Type B pancreatic cell (in vitro differentiated cells): ENCODE data around the gene RNF10. TPM values are rescaled to one million over a fixed set of nuclear protein-coding genes. Genes with fewer than 3 reads are reported as not detected.
"Not testable (repeated sequence)": the region's sequence is repeated elsewhere in the genome, so short reads cannot be mapped to it uniquely, and the experiment has no call there.

Experiments
- DNase-seq: peaks from one replicate; pipeline ENCODE4 v3.0.0; 2021; ENCODE audit warnings: mixed read lengths; ENCODE audit not compliant: unreplicated experiment; ENCODE audit errors: extremely low spot score
- H3K27ac Mint-ChIP-seq: 2 replicates; pipeline ENCODE4 v1.8.0; 2021; ENCODE audit warnings: mild to moderate bottlenecking, mixed read lengths
- H3K27me3 Mint-ChIP-seq: 2 replicates; pipeline ENCODE4 v1.8.0; 2021; ENCODE audit warnings: mixed read lengths
- H3K36me3 Mint-ChIP-seq: 2 replicates; pipeline ENCODE4 v1.8.0; 2021; ENCODE audit warnings: mixed read lengths
- H3K4me1 Mint-ChIP-seq: one replicate; pipeline ENCODE4 v1.8.0; 2021; ENCODE audit warnings: mixed read lengths; ENCODE audit not compliant: unreplicated experiment
- H3K4me3 Mint-ChIP-seq: 2 replicates; pipeline ENCODE4 v1.8.0; 2021; ENCODE audit warnings: mild to moderate bottlenecking, mixed read lengths
- H3K9me3 Mint-ChIP-seq: 2 replicates; pipeline ENCODE4 v1.8.0; 2021; ENCODE audit warnings: mixed read lengths
- total RNA-seq: library from RNA; stranded (reverse); gene quantifications from 2 replicates; pipeline ENCODE4 v1.2.1, GENCODE V29; 2021; ENCODE audit warnings: low replicate concordance
- TF ChIP-seq, protein P1 (sequence below): fragments of 200-600 bp; sonication (generic); conservative IDR thresholded peaks from 2 replicates; pipeline ENCODE4 v1.5.0; 2021; ENCODE audit warnings: antibody characterized with exemption, mild to moderate bottlenecking

Gene RNF10
- total RNA-seq, 1 donor from 2014 or later = 188 TPM

DNA sequence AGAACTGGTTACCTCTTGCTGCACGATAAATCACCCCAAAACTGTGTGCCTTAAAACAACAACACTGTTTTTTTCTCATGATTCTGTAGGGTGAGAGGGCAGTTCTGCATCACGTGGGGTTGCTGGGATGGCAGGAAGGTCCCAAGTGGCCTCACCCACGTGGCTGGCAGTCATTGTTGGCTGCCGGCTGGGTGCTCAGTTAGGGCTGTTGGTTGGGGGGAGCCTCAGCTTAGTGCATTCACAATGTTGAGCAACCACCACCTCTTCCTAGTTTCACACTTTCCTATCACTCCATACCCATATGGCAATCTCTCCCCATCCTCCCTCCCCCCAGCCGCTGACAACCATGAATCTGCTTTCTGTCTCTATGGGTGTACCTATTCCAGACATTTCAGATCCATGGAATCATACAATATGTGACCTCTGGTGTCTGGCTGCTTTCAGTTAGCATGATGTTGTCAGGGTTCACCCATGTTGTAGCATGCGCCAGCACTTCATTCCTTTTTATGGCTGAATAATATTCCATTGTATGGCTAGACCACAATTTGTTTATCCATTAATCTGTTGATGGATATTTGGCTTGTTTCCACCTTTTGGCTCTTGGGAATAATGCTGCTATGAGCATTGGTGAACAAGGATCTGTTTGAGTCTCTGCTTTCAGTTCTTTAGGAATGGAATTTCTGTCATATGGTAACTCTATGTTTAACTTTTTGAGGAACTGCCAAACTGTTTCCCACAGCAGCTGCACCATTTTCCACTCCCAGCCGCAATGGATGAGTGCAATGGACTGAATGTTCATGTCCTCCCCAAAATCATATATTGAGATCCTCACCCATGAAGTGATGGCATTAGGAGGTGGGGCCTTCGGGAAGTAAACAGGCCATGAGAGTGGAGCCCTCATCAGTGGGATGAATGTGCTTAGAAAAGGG, 58.2 kb downstream of the RNF10 start:
- no peaks in the 10 kb centered on the region for H3K36me3 Mint-ChIP-seq
- no peaks in the 10 kb centered on the region for H3K9me3 Mint-ChIP-seq
- no peak overlapping the region for H3K27ac Mint-ChIP-seq
- peaks cover 14% of the 10 kb centered on the region for H3K27me3 Mint-ChIP-seq
- no peak for DNase-seq
- no peaks in the 10 kb centered on the region for H3K4me1 Mint-ChIP-seq
- no peak overlapping the region for H3K4me3 Mint-ChIP-seq
- TF ChIP-seq, protein P1, sequence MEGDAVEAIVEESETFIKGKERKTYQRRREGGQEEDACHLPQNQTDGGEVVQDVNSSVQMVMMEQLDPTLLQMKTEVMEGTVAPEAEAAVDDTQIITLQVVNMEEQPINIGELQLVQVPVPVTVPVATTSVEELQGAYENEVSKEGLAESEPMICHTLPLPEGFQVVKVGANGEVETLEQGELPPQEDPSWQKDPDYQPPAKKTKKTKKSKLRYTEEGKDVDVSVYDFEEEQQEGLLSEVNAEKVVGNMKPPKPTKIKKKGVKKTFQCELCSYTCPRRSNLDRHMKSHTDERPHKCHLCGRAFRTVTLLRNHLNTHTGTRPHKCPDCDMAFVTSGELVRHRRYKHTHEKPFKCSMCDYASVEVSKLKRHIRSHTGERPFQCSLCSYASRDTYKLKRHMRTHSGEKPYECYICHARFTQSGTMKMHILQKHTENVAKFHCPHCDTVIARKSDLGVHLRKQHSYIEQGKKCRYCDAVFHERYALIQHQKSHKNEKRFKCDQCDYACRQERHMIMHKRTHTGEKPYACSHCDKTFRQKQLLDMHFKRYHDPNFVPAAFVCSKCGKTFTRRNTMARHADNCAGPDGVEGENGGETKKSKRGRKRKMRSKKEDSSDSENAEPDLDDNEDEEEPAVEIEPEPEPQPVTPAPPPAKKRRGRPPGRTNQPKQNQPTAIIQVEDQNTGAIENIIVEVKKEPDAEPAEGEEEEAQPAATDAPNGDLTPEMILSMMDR = no peak

DNA sequence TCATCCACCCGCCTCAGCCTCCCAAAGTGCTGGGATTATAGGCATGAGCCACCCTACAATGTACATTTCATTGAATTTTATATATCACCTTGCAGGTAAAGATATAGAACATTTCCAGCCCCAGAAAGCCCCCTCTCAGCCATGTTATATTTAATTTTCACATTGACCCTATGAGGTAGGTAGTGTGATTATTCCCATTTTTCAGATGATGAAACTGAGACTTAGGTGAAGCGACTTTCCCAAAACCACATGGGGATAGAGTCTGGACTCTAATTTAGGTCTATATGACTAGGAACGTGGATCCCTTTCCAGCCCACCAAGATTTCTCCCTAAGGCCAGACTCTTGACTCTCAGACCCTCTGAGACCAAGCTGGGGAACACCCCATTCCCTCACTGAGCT, 62.7 kb downstream of the RNF10 start:
- H3K9me3 Mint-ChIP-seq = no peaks in the 10 kb centered on the region
- no peak for DNase-seq
- TF ChIP-seq, protein P1 = no peak

DNA sequence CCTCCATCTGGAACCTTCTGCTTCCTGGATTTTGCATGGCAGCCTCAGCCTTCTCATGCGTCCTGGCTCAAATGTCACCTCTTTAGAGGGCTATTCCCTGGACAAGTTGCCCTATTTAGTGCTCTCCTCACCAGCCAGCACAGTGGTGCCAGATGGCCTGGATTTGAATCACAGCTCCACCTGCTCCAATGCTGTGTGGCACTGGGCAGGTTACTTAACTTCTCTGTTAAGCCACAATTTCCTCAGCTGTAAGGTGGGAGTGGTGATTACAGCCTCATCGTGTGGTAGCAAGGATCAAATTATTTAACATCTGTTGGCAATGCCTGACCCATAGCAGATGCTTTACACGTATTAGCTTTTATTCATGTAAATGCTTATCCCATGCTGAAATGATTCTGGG, 63.7 kb downstream of the RNF10 start:
- Mint-ChIP-seq H3K4me1 (no peaks in the 10 kb centered on the region), H3K27ac (peak overlapping the region; percentile 48), H3K4me3 (no peak overlapping the region)

More for the DNA sequence above, 62.7 kb downstream of the RNF10 start:
- Mint-ChIP-seq H3K27me3 (peaks cover 29% of the 10 kb centered on the region), H3K27ac (no peak overlapping the region), H3K4me1 (no peaks in the 10 kb centered on the region), H3K4me3 (no peak overlapping the region), H3K36me3 (no peaks in the 10 kb centered on the region)

DNA sequence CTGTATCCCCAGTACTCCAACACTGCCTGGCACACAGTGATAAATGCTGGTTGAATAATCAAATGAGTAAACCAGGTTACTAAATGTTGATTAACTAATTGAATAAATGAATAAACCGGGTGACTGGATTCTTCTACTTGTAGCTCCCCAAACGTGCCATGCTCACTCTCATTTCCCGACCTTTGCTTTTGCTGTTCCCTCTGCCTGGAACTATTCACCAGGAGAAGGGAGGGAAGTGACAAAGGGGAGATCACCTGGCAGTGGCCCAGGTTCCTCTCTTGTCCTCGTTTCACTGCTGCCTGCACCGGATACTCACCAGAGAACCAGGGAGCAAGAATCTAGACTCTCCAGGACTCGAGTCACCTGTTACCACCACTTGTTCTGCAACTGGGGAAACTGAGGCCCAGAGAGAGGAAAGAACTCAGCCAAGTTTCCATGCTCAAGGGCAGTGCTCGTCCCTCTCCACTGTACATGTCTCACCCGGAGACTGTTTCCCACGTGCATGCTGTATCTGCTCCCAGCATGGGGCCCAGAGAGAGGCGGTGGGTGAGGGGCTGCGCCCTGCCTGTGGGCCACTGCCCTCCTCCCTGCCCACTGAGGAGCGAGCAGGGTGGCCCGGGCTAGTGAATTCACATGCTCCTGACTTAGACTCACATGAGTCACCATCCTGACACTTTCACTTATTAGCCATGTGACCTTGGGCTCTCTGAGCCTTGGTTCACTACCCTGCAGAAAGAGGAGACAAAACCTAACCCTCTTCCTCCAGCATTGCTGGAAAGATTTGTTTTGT, 64.7 kb downstream of the RNF10 start:
- no peak overlapping the region for H3K4me3 Mint-ChIP-seq
- no peaks in the 10 kb centered on the region for H3K9me3 Mint-ChIP-seq
- DNase-seq = no peak
- no peaks in the 10 kb centered on the region for H3K36me3 Mint-ChIP-seq
- TF ChIP-seq, protein P1 = no peak
- H3K4me1 Mint-ChIP-seq = no peaks in the 10 kb centered on the region
- H3K27ac Mint-ChIP-seq = no peak overlapping the region
- H3K27me3 Mint-ChIP-seq = peaks cover 28% of the 10 kb centered on the region

More for the DNA sequence above, 63.7 kb downstream of the RNF10 start:
- DNase-seq = no peak
- Mint-ChIP-seq H3K36me3 (no peaks in the 10 kb centered on the region), H3K9me3 (no peaks in the 10 kb centered on the region), H3K27me3 (peaks cover 28% of the 10 kb centered on the region)
- TF ChIP-seq, protein P1 = no peak

DNA sequence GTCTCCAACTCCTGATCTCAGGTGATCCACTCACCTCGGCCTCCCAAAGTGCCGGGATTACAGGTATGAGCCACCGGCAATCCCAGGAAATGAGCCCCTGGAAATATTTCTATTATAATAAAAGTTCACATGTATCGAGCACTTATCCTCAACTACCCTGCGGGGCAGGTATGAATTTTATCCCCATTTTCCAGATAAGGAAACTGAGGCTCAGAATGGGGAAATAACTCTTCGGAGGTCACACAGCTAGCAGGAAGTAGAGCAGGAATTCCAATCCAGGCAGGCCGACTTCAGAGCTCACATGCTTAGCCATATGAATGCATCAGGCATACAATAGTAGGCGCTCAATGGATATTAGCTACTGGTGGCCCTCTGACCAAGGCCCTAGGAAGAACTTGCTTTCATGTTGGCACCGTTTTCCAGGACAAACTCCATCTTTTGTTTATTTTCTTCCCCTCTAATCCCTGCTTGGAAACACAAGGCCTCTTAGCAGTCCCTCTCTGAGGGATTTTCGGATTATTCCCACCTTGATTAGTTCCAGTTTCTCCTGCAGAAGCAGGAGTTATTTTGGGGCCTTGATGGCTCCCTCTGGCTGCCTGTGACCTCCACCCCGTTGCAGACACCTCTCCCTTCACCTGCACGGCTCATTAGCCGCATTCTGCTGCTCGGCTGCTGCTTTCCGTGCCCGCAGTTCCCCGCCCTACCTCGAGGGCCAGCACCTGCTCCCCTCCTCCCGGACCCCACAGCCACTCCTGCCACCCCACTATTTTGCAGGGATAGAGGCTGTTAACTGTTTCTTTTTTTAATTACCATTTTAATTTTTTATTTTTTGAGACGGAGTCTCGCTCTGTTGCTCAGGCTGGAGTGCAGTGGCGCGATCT, 65.8 kb downstream of the RNF10 start:
- Mint-ChIP-seq H3K9me3 (no peaks in the 10 kb centered on the region), H3K27me3 (peaks cover 27% of the 10 kb centered on the region), H3K27ac (no peak overlapping the region), H3K4me1 (no peaks in the 10 kb centered on the region), H3K36me3 (no peaks in the 10 kb centered on the region), H3K4me3 (no peak overlapping the region)
- TF ChIP-seq, protein P1 = peak; percentile 35
- DNase-seq = no peak

DNA sequence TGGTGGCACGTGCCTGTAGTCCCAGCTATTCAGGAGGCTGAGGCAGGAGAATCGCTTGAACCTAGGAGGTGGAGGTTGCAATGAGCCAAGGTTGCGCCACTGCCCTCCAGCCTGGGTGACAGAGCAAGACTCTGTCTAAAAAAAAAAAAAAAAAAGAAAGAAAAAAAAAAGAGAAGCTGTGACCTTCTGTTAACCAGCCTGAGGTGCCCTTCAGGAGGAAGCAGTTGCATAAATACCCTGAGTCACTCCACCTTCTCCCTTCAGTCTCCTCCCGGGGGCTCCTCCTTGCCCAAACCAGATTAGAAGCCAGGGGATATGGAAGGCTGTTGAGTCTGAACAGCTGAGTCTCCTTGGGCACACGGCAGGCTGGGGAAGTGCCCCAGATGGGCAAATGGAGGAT, 68.3 kb downstream of the RNF10 start:
- not testable (repeated sequence) for H3K9me3 Mint-ChIP-seq, DNase-seq, H3K27ac Mint-ChIP-seq, H3K36me3 Mint-ChIP-seq, H3K4me1 Mint-ChIP-seq, H3K4me3 Mint-ChIP-seq
- peaks cover 26% of the 10 kb centered on the region for H3K27me3 Mint-ChIP-seq
